Hindlimb muscle (tissue), 1 donor: ENCODE measurements around the gene CUL5. TPM values are rescaled to one million over a fixed set of nuclear protein-coding genes. Genes with fewer than 3 reads are reported as not detected.
"Not testable (repeated sequence)": the region's sequence is repeated elsewhere in the genome, so short reads cannot be mapped to it uniquely, and the experiment has no call there.

Source experiments
- DNase-seq: peaks from one replicate; pipeline ENCODE4 v3.0.0-alpha.2; 2013
- polyA plus RNA-seq: library from polyadenylated mRNA; unstranded; fragments of 120-200 nt; gene quantifications from one replicate; pipeline ENCODE4 v1.2.1, GENCODE V29; 2013; ENCODE audit not compliant: insufficient read length

CUL5 gene
- polyA plus RNA-seq, 1 donor = 29.3 TPM

DNA sequence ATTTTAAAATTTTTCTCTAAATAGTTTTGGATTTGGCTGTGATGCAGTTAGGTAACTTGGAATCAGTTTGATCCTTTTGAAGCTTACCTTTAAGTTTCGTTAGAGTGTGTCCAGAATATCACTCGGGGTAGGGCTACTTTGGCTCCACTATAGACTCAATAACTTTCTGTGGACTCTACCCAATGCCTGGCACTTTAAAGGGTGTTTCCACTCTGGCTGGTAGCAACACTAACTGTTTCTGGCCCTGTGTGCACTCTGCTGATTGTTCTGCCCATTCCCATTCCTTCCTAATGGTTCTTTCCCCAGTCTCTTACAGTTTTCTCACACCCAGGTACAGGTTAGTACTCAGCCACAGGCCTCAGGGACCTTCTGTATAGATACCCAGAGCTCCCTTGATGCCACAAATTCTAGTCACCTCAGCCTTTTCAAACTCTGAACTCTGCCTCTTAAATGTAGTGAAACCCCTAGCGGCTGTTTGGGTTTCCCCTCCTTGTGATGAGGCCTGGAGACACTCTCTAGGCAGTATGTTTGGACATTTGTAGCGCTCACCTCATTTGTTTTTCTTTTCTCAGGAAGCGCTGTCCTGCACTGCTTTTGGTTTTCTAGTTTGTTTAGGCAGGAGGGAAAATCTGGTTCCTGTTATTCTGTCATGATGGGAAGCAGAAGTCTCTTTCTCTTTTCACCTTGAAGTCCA, 16.8 kb downstream of the CUL5 start:
- no peak for DNase-seq

DNA sequence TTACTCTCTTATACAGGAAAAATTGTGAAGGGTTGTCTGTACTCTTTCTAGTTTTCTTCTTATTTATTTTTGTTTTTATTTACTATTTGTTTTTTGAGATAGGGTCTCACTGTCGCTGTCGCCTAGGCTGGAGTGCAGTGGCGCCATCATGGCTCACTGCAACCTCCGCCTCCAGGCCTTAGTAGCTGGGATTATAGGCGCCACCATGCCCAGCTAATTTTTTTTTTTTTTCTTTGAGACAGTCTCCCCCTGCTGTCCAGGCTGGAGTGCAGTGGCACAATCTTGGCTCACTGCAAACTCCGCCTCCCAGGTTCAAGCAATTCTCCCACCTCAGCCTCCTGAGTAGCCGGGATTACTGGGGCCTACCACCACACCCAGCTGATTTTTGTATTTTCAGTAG, 18.4 kb downstream of the CUL5 start:
- no peak for DNase-seq

DNA sequence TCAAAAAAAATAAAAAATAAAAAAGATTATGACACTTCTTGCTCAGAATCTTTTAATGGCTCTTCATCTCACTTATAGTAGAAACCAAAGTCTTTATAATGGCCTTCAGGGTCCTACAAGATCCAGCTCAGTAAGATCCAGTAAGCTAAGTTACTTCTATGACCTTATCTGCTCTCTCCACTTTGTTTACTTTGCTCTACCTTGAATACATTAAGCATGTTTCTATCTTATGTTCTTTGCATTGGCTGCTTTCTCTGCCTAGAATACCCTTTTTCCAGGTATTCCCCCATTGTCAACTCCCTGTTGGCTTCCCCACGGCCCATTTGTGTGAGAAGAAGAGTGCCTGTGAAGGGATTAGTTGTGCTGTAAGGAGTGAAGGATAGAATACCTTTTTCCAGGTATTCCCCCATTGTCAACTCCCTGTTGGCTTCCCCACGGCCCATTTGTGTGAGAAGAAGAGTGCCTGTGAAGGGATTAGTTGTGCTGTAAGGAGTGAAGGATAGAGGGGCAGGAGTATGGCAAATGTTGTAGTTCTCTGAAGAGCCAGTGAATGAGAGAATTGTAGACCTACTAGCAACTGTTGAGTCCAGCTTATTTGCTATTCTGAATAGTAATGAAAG, 20.2 kb downstream of the CUL5 start:
- DNase-seq = not testable (repeated sequence)

DNA sequence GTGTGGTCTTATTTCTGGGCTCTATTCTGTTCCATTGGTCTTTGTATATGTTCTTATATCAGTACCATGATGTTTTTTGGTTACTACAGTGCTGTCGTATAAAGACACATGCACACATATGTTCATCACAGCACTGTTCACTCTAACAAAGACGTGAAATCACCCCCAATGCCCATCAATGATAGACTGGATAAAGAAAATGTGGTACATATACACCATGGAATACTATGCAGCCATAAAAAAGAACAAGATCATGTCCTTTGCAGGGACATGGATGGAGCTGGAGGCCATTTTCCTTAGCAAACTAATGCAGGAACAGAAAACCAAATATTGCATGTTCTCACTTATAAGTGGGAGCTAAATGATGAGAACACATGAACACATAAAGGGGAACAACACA, 22.9 kb downstream of the CUL5 start:
- not testable (repeated sequence) for DNase-seq

DNA sequence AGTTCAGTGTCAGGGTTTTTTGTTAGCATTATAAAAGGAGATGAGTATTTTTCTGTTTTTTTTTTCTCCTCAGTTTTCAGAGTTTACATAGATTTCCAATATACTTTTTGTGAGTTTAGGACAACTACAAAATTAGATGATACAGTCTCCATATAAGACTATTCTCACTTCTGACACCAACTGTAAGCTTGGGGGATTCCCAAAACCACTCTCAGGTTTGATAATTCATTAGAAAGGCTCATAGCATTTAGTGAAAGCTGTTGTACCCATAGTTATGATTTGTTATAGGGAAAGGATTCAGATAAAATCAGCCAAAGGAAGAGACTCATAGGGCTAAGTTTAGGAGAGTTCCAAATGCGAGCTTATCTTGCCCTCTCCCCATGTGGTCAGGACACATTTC, 24.1 kb downstream of the CUL5 start:
- no peak for DNase-seq

DNA sequence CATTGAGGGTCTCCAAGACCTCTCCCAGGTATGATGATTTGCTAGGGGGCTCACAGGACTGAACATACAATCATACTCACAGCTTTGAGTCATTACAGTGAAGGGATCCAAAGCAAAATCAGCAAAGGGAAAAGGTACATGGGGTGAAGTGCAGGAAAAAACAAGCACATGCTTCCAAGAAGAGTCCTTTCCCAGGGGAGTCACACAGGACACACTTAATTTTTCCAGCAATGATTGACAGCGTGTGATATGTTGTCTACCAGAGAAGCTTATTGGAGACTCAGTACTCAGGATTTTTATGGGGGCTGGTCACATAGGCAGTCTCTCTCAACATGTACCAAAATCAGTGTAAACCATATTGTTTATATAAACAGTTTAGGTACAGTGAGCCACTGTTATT, 25.3 kb downstream of the CUL5 start:
- DNase-seq = no peak

DNA sequence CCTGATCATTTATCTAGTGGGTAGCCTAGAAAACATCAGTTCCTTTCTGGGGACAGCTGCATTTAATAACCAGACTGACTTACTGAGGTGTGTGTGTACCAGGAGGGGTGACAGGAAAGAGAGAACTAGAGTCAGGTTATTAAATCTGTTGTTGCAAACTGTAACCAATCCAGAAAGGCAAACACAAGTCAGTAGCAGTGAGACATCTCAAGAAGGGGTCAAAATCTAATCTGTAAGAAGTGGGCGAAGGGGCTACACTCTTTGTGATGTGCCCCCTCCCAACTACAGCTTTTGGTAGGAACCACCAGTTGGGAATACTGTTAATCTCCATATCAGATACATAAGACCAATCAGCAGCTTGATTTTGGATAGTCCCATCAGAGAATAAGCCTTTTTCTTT, 26.3 kb downstream of the CUL5 start:
- DNase-seq = no peak

DNA sequence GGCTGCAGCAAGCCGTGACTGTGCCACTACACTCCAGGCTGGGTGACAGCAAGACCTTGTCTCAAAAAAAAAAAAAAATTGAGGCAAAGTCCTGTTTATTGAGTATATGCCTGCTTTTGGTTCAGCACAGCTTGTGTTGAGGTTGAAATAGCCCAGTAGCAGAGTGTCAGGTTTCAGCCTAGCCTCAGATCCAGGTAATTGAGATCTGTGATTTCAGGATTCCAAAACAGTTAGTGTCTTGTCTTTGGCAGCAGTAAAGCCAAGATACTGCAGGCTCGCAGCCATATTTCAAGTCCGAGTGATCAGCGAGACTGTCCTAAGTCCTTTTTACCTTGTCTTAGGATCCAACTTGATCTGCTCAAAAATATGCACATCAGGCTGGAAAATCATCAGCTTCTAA, 27.0 kb downstream of the CUL5 start:
- DNase-seq = no peak

DNA sequence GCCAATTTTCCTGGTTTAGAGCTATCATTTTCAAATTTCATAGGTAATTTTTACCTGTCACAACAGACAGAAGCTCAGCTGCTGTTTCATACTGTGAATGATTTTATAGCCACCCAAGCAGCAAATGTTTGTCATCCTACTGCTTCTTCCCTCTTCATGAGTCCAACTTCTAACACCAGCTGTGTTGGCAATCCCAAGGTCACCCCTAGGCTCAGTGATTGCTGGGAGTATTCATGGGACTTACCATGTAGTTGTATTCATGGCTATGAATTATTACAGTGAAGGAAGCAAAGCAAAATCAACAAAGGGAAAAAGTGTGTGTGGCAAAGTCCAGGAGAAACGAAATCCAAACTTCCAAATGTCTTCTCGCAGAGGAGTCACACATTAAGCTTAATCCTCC, 28.5 kb downstream of the CUL5 start:
- DNase-seq = no peak

DNA sequence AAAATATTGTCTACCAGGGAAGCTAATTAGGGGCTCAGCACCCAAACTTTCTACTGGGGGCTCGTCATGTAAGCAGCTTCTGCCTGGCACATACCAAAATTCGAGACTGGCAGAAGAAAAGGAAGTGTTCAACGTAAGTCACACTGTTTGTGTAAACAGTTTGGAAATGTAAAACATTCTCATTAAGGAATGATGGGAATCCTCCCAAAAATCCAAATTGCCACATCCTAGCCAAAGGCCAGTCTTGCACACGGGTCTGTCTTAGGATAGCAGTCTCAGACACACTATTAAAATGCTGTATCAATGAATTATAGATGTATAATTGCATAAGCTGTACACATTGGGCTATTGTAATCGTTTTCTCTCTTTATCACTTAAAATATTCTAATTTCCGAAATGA, 28.9 kb downstream of the CUL5 start:
- DNase-seq = no peak

DNA sequence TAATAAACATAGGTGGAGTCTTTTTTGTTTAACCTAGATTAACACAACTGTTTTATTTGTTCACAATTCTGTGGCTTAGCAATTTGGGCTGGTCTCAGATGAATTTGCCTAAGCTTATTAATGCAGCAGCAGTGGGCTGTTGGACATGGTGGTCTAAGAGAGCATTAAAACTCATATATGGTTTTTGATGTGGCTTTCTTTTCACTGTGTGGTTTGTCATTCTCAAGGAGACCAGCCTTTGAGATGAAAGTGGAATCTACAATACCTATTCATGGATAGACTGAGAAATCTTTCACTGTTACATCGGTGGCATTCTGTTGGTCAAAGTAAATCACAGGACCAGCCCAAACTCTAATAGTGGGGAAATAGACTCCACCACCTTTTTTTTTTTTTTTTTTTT, 39.6 kb downstream of the CUL5 start:
- no peak for DNase-seq

DNA sequence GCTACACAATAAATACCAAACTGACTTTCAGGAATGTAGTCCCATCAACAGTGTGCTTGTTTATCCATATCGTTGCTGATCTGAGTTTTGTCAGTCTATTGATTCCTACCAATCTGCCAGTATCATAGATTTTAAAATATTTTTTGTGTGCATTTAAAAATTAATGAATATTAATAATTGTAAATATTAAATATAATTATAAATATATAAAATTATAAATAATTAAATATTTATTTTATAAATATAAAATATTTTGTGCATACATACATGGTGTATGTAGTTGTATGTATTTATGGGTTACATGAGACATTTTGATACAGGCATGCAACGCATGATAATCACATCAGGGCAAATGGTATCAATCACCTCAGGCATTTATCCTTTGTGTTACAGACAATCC, 53.6 kb downstream of the CUL5 start:
- no peak for DNase-seq

DNA sequence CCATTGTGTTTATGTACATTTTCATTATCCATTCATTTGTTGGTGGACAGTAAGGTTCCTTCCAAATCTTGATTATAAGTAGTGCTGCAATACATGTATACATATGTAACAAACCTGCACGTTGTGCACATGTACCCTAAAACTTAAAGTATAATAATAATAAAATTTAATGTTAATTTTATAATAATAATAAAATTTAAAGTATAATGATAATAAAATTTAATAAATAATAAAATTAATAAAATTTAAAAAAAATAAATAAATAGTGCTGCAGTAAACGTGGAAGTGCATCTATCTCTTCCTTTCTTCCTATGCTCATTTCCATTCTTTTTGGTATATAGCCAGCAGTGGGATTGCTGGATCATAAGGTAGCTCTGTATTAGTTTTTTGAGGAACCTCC, 54.7 kb downstream of the CUL5 start:
- no peak for DNase-seq

DNA sequence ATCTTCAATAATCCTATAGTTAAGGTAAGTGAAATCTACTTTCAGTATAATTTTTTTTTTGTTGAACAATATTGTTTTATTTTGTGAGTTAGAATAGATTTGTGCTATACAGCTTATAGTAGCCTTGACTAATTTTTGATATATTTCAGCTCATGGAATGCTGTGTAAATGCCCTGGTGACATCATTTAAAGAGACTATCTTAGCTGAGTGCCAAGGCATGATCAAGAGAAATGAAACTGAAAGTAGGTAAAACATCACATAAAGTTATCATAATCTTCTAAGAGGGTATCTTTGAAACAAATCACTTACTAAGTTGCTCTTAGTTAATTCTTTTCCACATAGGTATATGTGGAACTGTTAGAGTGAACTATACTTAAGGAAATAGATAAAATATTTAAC, 61.2 kb downstream of the CUL5 start:
- peak; percentile 8 for DNase-seq

DNA sequence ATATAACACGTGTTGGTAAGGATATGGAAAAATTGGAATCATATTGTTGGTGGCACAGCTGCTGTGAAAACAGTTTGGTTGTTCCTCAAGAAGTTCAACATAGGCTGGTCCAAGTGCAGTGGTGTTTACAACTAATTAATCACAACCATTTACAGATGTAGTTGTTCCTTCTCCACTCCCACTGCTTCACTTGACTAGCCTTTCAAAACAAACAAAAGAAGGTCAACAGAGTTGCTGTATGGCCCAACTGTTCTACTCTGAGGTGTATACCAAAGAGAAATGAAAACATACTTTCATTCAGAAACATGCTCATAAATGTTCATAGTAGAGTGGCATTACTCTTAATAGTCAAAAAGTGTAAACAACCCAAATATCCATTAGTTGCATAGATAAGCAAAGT, 76.1 kb downstream of the CUL5 start:
- no peak for DNase-seq

DNA sequence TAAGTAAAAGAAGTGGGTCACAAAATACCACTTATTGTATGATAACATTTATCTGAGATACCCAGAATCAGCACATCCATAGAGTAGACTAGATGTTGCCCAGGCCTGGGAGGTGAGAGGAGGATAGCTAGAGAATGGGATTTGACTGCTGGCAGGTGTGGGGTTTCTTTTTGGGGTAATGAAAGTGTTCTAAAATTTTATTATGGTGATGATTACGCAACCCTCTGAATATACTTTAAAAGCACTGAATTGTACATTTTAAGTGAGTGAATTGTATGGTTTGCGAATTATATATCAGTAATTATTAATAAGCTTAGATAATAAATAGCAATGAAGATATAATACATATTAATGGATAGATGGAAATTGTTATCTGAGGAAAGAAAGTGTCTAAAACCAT, 77.0 kb downstream of the CUL5 start:
- DNase-seq = no peak

DNA sequence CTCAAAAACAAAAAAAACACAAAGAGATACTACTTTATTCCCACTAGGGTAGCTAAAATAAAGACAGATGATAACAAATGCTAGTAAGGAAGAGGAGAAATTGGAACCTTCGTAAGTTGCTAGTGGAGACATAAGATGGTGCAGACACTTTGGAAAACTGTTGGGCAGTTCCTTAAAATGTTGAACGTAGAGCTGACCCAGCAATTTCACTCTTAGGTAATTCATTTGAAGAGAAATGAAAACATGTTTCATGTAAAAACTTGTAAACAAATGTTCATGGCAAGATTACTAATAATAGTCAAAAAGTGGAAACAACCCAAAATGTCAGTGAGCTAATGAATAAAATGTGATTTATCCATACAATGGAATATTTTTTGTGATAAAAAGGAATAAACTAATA, 83.4 kb downstream of the CUL5 start:
- no peak for DNase-seq

DNA sequence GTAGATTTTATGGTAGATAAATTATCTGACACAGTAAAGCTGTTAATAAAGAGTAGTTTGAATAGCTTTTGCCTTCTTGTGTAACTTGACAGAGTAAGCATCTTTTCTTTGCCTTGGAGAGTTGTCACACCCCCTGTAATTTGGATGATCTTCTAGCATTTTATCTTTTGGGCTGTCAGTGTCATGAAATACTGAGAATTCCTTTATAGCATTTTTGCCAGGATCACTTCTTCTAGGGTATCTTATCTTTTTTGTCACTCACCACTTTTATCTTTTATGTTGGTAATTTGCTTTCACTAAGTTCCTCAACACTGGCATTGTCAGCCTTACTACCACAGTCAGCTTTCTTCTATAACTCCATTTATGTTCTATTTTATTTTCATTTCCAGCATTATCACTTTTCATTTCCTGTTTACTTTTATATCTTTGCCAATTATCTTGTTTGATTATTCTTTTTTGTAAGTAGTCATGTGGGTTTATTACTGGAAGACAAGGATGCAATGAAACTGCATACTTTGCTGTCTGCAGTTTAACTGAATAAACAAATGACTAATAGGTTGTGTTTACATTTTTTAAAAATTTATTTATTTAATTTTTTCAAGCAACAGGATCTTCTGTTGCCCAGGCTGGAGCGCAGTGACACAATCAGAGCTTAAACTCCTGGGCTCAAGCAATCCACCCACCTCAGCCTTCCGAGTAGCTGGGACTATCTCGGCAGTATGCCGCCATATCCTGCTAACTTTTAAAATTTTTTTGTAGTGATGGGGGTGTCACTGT, 84.6 kb downstream of the CUL5 start:
- DNase-seq = no peak

DNA sequence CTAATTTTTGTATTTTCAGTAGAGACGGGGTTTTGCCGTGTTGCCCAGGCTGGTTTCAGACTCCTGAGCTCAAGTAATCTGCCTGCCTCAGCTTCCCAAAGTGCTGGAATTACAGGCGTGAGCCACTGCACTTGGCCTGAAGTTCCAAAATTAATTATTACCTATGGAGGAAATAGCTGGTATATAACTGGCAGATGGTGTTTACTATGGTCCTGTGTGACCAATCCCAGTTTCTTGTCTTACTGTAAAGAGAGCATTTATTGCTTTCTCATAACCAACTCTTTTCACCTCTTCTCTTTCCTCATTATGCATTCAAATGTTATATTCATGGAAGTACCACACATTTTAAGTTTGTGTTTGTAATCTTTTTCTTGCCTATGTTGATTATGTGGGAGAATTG, 88.5 kb downstream of the CUL5 start:
- no peak for DNase-seq

DNA sequence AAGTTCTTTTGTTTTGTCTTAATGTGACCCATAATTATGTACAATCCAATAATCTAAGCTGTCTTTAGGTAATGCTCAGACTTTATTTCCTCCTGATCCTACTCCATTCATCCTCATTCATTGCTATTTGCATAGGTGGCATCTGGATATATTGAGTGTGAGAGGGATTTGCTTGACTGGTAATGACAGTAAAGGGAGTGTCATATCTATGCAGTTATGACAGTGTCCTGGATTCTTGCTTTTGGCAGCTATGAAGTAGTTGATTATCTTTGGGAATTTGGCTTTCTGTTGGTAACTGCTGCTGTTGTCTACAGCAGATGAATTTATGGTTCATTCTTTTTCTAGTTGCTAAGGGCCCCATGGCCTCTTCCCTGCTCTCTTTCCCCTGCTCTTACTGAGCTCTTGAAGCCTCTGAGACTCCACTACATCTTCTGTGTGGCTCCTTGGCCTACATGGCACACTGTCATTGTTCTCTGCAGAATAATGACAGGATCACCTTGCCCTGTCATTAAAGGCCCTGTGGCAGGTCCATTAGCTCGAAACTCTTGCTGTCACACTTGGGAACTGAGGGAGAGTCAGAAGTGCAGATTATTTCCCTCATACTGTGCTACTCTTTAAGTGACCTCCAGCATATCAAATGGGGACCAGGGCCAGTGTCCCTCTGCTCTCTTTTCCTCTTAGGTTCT, 92.5 kb downstream of the CUL5 start:
- DNase-seq = no peak

DNA sequence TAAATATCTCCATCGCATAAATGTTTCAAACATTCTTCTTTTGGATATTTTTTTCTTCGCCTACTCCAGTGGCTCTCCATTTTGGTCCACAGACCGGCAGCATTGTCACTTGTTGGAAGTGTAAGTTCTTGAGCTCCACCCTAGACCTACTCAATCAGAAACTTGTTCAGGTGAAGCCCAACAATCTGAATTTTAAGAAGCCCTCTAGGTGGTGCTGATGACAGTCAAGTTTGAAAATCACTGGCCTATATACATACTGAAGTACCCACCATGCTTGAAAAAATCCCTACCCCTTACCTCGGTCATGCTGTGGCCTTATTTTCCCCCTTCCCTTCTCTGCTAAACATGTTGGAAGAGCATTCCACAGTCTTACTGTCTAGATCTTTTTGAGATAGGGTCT, 102.4 kb downstream of the CUL5 start:
- no peak for DNase-seq

DNA sequence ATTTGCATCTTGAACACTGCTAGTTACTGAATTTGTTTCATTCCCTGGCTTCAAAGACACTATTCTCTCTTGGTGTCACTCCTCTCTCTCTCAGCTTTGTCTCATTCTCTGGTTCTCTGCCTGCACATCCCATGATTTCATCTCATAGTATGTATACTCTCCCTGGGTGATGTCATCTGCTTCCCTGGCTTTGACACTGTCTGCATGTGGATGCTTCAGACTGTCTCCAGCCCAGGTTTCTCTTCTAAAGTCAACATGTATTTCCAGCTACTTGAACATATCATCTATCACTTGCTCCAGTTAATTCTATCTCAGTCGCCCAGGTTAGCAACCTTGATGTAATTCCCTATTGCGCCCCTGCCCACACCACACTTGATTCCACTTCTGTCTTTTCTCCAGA, 103.4 kb downstream of the CUL5 start:
- no peak for DNase-seq

DNA sequence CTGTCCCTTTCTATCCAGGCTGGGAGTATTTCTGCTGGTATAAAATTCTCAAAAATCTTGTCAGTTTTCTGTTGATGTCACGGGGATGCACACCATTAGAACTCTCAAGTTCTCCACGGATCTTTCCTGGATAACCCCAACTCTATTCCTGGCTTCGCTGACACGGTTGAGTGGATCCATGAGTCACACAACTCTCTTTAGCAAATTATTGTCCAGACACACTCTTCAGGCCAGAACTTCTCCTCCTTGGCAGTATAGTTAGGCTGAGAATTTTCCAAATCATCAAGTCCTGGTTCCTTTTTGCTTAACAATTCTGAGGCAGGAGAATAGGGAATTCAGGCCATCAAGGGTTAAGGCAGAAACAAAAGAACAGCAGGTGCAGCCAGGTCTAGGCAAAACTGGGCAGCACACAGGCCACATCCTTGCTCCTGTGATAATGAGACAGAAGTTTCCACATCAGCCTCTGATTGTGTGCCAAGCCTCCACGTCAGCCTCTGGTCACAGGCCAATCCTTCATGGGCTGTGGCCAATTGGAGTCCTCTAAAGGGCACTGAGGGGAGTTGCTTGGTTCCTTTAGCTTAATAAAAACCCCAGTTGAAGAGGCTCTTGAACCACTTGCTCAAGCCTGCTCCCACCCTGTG, 106.9 kb downstream of the CUL5 start:
- peak; percentile 80 for DNase-seq
